Spleen (tissue), 7 donors: Measurements from ENCODE around the gene SRSF8.

Experiments
- POLR2AphosphoS5 ChIP-seq, 3 donors: sonication (generic); formaldehyde crosslinking; IDR thresholded peaks; one replicate each; pipeline ENCODE4 v1.5.1; 2017; ENCODE audit warnings: antibody characterized with exemption in 3 of 3
- TF ChIP-seq, protein P1 (sequence below), 11 experiments: fragments of 200-600 bp in 7 of 11; fragments of 450-650 bp in 4 of 11; sonication (generic) in 4 of 11; IDR thresholded peaks in 8 of 11; conservative IDR thresholded peaks in 3 of 11; 1 replicate in 7 of 11; 2 replicates in 4 of 11; pipeline versions ENCODE4 v1.4.0 to v1.8.0; 2016 to 2021; ENCODE audit warnings: antibody characterized with exemption in 11 of 11, inconsistent platforms in 4 of 11, mild to moderate bottlenecking in 1 of 11
- donor health status: DM: no; HTN: no; CAD: no; lungs with moderate emphysema.
- donor health status: DM: no; HTN: no; CAD: no.
- donor health status: DM: no; HTN: no; CAD: no.

- TF ChIP-seq, protein P1, sequence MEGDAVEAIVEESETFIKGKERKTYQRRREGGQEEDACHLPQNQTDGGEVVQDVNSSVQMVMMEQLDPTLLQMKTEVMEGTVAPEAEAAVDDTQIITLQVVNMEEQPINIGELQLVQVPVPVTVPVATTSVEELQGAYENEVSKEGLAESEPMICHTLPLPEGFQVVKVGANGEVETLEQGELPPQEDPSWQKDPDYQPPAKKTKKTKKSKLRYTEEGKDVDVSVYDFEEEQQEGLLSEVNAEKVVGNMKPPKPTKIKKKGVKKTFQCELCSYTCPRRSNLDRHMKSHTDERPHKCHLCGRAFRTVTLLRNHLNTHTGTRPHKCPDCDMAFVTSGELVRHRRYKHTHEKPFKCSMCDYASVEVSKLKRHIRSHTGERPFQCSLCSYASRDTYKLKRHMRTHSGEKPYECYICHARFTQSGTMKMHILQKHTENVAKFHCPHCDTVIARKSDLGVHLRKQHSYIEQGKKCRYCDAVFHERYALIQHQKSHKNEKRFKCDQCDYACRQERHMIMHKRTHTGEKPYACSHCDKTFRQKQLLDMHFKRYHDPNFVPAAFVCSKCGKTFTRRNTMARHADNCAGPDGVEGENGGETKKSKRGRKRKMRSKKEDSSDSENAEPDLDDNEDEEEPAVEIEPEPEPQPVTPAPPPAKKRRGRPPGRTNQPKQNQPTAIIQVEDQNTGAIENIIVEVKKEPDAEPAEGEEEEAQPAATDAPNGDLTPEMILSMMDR (IDR thresholded peaks at IDR 0.05 in 8 of 11, conservative IDR thresholded peaks at IDR 0.05 in 3 of 11): no peak
- TF ChIP-seq POLR2AphosphoS5 (IDR thresholded peaks at IDR 0.05): no peak
Measured at GRCh38 chr11:95104856-95105255, 38.1 kb downstream of the SRSF8 start.
